Pancreas (tissue), 10 donors: ENCODE measurements around the gene PARP8. TPM values are rescaled to one million over a fixed set of nuclear protein-coding genes. Genes with fewer than 3 reads are reported as not detected.
"Not testable (repeated sequence)": the region's sequence is repeated elsewhere in the genome, so short reads cannot be mapped to it uniquely, and the experiment has no call there.

Source experiments
- ATAC-seq, 4 donors: fragments of 200-7000 bp; cut with Tn5 transposase; one replicate each; pipeline versions ENCODE4 v1.8.0 to v1.9.1; 2020; ENCODE audit warnings: mild to moderate bottlenecking in 4 of 4, moderate library complexity in 4 of 4
- DNase-seq, 6 donors: peaks; one replicate each; pipeline ENCODE4 v3.0.0-alpha.2; 2020
- FAIRE-seq: peaks from 2 replicates; lab custom pipeline; 2012; peaks lifted over from hg19 to GRCh38; lab: Jason Lieb, UNC
- H3K27ac ChIP-seq, 4 donors: fragments of 200-600 bp; sonication (generic); 1 replicate in 3 of 4; 2 replicates in 1 of 4; pipeline versions ENCODE4 v1.5.0 to v1.8.0; 2020
- H3K27me3 ChIP-seq, 4 donors: fragments of 200-600 bp; one replicate each; pipeline ENCODE4 v1.8.0; 2021
- H3K36me3 ChIP-seq, 3 donors: fragments of 200-600 bp; sonication (generic) in 1 of 3; one replicate each; pipeline versions ENCODE4 v1.5.0 to v1.8.0; 2020 to 2021
- H3K4me1 ChIP-seq, 3 donors: fragments of 200-600 bp; one replicate each; pipeline ENCODE4 v1.8.0; 2021
- H3K4me3 ChIP-seq, 4 donors: fragments of 200-600 bp; sonication (generic) in 2 of 4; one replicate each; pipeline versions ENCODE4 v1.5.0 to v1.8.0; 2020 to 2021
- H3K9me3 ChIP-seq, 4 donors: fragments of 200-600 bp; one replicate each; pipeline ENCODE4 v1.8.0; 2021
- WGBS, 2 donors: extraction: QIAGEN DNeasy Blood & Tissue Kit; methylation state at CpG; one replicate each; pipeline ENCODE4 v1.1.7; 2013; 5-methylcytosine and 5-hydroxymethylcytosine counted together
- intact Hi-C, 3 donors: fragments of 100-400 bp; cut with DNase I; formaldehyde crosslinking; loops; one replicate each; pipeline versions ENCODE4 v1.11.1 to v1.14.2; 2022
- polyA plus RNA-seq, 2 donors: library from polyadenylated mRNA; stranded (reverse); fragments of 200-250 nt; gene quantifications; one replicate each; pipeline ENCODE4 v1.2.3, GENCODE V29; 2013
- total RNA-seq, 6 donors: library from RNA; stranded (reverse); fragmentation: NEBNext Ultra II Directional in 4 of 6; extraction: Animal tissue kit (Norgen Biotek cat#: 25700) in 4 of 6; gene quantifications; one replicate each; pipeline versions ENCODE4 v1.2.1 to v1.2.4, GENCODE V29; 2021 to 2023
- TF ChIP-seq, protein P1 (sequence below), 4 donors: fragments of 200-600 bp; sonication (generic) in 3 of 4; IDR thresholded peaks; one replicate each; pipeline versions ENCODE4 v1.5.0 to v1.8.0; 2021; ENCODE audit warnings: antibody characterized with exemption in 4 of 4
- donor health status: healthy with polysubstance abuse.
- donor health status: DM: no; HTN: no; CAD: no; lungs with moderate emphysema.
- donor health status: DM: no; HTN: no; CAD: no.
- donor health status: control.
- donor health status: control.
- donor health status: Bipolar disorder and iron deficiency.
- donor health status: DM: yes; HTN: yes; CAD: no.
- donor health status: DM: no; HTN: no; CAD: no.
- donor health status: DM: no; HTN: no; CAD: no.
- donor health status: DM: yes; HTN: yes; CAD: no.

Gene PARP8
- total and polyA plus RNA-seq, 8 donors: 4.7 to 25.0 (median 13.4) TPM

DNA sequence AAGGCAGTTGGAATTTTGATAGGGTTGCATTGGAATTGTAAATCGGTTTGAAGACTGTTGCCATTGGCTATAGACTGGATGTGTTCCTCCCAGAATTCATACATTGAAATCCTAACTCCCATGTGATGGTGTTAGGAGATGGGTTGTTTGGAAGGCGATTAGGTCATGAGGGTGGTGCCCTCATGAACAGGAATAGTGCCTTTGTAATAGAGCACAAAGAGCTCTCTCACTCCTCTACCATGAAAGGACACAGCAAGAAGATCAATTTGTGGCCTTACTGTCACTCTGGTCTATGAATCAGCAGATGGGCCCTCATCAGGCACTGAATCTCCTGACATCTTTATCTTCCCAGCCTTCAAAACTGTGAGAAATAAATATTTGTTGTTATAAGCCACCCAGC is 133.2 kb downstream of the PARP8 start:
- Histone ChIP-seq H3K4me3 (no peak overlapping the region), H3K9me3 (peaks cover 0 to 2% (median 0%) of the 10 kb centered on the region in 4 donors), H3K4me1 (no peaks in the 10 kb centered on the region), H3K27ac (no peak overlapping the region), H3K36me3 (peaks cover 0 to 9% (median 0%) of the 10 kb centered on the region in 3 donors), H3K27me3 (no peaks in the 10 kb centered on the region)
- WGBS, 2 donors: 90 to 98% methylated on average over 2 of the region's 2 CpGs
- TF ChIP-seq, protein P1, sequence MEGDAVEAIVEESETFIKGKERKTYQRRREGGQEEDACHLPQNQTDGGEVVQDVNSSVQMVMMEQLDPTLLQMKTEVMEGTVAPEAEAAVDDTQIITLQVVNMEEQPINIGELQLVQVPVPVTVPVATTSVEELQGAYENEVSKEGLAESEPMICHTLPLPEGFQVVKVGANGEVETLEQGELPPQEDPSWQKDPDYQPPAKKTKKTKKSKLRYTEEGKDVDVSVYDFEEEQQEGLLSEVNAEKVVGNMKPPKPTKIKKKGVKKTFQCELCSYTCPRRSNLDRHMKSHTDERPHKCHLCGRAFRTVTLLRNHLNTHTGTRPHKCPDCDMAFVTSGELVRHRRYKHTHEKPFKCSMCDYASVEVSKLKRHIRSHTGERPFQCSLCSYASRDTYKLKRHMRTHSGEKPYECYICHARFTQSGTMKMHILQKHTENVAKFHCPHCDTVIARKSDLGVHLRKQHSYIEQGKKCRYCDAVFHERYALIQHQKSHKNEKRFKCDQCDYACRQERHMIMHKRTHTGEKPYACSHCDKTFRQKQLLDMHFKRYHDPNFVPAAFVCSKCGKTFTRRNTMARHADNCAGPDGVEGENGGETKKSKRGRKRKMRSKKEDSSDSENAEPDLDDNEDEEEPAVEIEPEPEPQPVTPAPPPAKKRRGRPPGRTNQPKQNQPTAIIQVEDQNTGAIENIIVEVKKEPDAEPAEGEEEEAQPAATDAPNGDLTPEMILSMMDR (IDR thresholded peaks at IDR 0.05): no peak
- no peak for DNase-seq
- no peak for FAIRE-seq
- intact Hi-C loops: no loop called here
- no peak for ATAC-seq

DNA sequence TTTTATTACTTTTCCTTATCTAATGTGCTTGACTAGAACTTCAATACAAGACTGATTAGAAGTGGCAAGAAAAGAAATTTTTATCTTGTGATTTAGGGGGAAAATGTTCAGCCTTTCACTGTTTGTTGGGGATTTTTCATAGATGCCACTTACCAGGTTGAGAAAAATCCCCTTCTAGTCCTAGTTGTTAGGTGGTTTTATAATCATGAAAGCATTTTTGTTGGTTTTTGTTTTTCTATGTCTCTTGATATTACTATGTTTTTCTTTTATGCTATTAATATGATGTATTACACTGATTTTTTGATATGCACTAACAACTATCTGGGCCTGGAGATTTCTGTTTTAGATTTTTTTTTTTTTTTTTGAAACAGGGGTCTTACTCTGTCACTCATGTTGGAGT is 134.0 kb downstream of the PARP8 start:
- Histone ChIP-seq H3K9me3 (peaks cover 0 to 2% (median 0%) of the 10 kb centered on the region in 4 donors), H3K27me3 (no peaks in the 10 kb centered on the region), H3K36me3 (peaks cover 0 to 2% (median 0%) of the 10 kb centered on the region in 3 donors), H3K4me1 (no peaks in the 10 kb centered on the region), H3K4me3 (no peak overlapping the region), H3K27ac (no peak overlapping the region)
- no peak for ATAC-seq
- intact Hi-C loops: no loop called here
- DNase-seq: no peak
- TF ChIP-seq, protein P1 (IDR thresholded peaks at IDR 0.05): no peak
- no peak for FAIRE-seq

DNA sequence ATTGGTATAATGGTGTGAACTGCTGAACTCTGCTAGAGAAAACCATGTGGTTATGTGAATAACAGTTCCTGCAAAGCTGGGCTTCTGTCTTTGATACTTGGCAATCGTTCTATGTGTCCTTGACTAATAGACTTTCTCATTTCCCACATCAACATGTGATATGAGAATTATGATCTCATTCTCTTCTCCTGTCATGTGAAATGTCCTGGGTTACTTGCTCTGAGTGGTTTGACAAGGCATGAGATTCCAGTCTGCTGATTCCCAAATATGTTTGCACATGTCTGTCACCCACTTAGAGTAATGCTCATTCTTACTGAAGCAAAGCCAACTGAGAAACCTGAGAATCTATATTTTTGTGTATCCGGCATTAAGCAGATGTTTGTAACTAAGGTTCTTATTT is 141.2 kb downstream of the PARP8 start:
- intact Hi-C loops: no loop called here
- Histone ChIP-seq H3K9me3 (peaks cover 0 to 2% (median 0%) of the 10 kb centered on the region in 4 donors), H3K4me1 (no peaks in the 10 kb centered on the region), H3K36me3 (no peaks in the 10 kb centered on the region), H3K4me3 (no peak overlapping the region), H3K27me3 (no peaks in the 10 kb centered on the region), H3K27ac (no peak overlapping the region)
- ATAC-seq (peak in 2 of 4 donors; percentile 29 to 46), FAIRE-seq (no peak), DNase-seq (no peak)
- WGBS, 2 donors: 55 to 61% methylated on average over 2 of the region's 2 CpGs
- TF ChIP-seq, protein P1 (IDR thresholded peaks at IDR 0.05): no peak

DNA sequence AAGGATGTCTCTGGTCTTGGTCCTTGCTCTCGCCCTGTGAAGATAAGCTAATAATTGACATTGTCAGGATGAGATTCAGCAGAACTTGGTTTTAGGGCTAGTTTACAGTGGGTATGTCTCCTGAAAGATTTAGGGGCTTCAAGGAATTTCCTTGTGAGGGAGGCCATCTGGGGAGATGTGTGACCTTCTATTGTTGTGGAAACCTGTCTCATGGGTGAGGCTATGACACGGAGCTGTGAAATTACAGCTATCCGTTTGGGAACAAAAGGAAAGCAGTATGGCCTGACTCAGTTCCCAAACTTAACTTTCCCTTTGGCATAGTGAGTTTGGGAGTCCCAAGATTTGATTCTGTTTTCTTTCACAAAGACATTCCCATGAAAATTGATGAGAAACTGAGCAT is 142.0 kb downstream of the PARP8 start:
- Histone ChIP-seq H3K27me3 (no peaks in the 10 kb centered on the region), H3K9me3 (no peaks in the 10 kb centered on the region), H3K4me3 (no peak overlapping the region), H3K4me1 (no peaks in the 10 kb centered on the region), H3K27ac (no peak overlapping the region), H3K36me3 (no peaks in the 10 kb centered on the region)
- intact Hi-C loops: no loop called here
- FAIRE-seq (no peak), DNase-seq (no peak), ATAC-seq (no peak)
- 94 to 96% methylated on average over 3 of the region's 3 CpGs for WGBS, 2 donors
- TF ChIP-seq, protein P1 (IDR thresholded peaks at IDR 0.05): no peak

DNA sequence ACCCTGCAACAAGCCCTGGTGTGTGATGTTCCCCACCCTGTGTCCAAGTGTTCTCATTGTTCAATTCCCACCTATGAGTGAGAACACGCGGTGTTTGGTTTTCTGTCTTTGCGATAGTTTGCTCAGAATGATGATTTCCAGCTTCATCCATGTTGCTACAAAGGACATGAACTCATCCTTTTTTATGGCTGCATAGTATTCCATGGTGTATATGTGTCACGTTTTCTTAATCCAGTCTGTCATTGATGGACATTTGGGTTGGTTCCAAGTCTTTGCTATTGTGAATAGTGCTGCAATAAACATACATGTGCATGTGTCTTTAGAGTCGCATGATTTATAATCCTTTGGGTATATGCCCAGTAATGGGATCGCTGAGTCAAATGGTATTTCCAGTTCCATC is 145.3 kb downstream of the PARP8 start:
- H3K4me1 ChIP-seq, H3K27ac ChIP-seq, intact Hi-C loops, ATAC-seq, H3K36me3 ChIP-seq, FAIRE-seq, DNase-seq, H3K9me3 ChIP-seq, H3K27me3 ChIP-seq, H3K4me3 ChIP-seq: not testable (repeated sequence)
- WGBS, 2 donors: 85 to 95% methylated on average over 6 of the region's 6 CpGs
